Right hindlimb (tissue), 1 donor: ENCODE measurements around the gene ORAI3.

Experiments
- DNase-seq: peaks from one replicate; pipeline ENCODE4 v3.0.0-alpha.2; 2018

The ORAI3 gene

GRCh38 chr16:30972872-30973271, 24.0 kb downstream of the ORAI3 start:
- DNase-seq = no peak

- DNase-seq = no peak
These were observed 25.5 kb downstream of the ORAI3 start for GRCh38 chr16:30974348-30974747.

- DNase-seq = no peak
These were observed 27.6 kb downstream of the ORAI3 start for GRCh38 chr16:30976486-30976885.

- no peak for DNase-seq
These were observed 28.6 kb downstream of the ORAI3 start for GRCh38 chr16:30977502-30977901.

GRCh38 chr16:30979170-30980022, 30.5 kb downstream of the ORAI3 start:
- no peak for DNase-seq

- DNase-seq = no peak
These were observed 31.1 kb downstream of the ORAI3 start for GRCh38 chr16:30980023-30980371.

- DNase-seq = no peak
These were observed 31.6 kb downstream of the ORAI3 start for GRCh38 chr16:30980434-30980833.

GRCh38 chr16:30980959-30981358, 32.1 kb downstream of the ORAI3 start:
- DNase-seq = no peak

GRCh38 chr16:30982548-30983288, 33.9 kb downstream of the ORAI3 start:
- no peak for DNase-seq

GRCh38 chr16:30983289-30983889, 34.5 kb downstream of the ORAI3 start:
- no peak for DNase-seq

- no peak for DNase-seq
These were observed 35.2 kb downstream of the ORAI3 start for GRCh38 chr16:30983898-30984610.

- peak; percentile 92 for DNase-seq
These were observed 36.0 kb downstream of the ORAI3 start, which contains the start of gene HSD3B7 for GRCh38 chr16:30984669-30985400. Gene HSD3B7 (plus strand): TSS chr16:30985207. CDS start chr16:30985659, 452 bp downstream.

GRCh38 chr16:30985401-30986128, 36.7 kb downstream of the ORAI3 start:
- no peak for DNase-seq

GRCh38 chr16:30986129-30986991, 37.5 kb downstream of the ORAI3 start:
- DNase-seq = no peak

GRCh38 chr16:30987581-30988190, 38.8 kb downstream of the ORAI3 start:
- DNase-seq = no peak

GRCh38 chr16:30989469-30990047, 40.7 kb downstream of the ORAI3 start:
- DNase-seq = no peak

- no peak for DNase-seq
These were observed 41.2 kb downstream of the ORAI3 start for GRCh38 chr16:30990105-30990504.

GRCh38 chr16:30991052-30991451, 42.2 kb downstream of the ORAI3 start:
- DNase-seq = no peak

GRCh38 chr16:30992276-30992780, 43.5 kb downstream of the ORAI3 start:
- DNase-seq = no peak
